Activated T-cell treated with anti-CD3 and anti-CD28 coated beads for 4 hours (primary cell): Measurements from ENCODE around the gene FCRL6.
A peak's percentile ranks its signal among the peaks of the same experiment; 100 is the strongest.

Experiments
- DNase-seq: peaks from one replicate; pipeline ENCODE4 v3.0.0-alpha.2; 2020

FCRL6 gene

DNA sequence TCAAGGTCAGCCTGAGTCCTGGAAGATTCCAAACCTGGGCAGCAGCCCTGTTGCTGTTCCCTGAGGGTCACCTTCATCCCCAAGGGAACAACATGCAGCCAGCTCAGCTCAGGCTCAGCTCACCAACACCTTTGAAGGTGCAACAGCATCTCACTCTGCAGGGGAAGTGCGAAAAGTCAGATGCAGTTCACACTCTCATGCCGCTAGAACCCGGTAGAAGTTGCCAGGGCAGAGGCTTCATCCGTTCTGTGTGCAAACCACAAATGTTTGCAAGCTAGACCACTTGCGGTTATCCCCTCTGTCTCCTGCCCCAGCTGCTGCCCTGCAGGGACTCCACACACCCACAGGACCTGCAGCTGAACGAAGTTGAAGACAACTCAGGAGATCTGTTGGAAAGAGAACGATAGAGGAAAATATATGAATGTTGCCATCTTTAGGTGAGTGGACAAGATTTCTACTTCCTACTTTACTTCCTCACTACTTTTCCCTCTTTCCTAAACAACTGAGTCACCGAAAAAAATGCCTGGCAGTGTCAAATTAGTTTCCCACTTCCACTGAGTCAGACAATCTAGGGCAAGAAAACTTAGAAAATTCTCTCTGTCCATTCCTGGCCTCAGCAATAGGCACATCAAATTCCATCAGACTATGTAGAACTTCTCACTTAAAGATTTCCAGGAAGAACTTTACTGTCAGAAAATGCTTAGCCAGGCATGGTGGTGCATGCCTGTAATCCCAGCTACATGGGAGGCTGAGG is 1.8 kb upstream of the FCRL6 start:
- DNase-seq: peak; percentile 5

DNA sequence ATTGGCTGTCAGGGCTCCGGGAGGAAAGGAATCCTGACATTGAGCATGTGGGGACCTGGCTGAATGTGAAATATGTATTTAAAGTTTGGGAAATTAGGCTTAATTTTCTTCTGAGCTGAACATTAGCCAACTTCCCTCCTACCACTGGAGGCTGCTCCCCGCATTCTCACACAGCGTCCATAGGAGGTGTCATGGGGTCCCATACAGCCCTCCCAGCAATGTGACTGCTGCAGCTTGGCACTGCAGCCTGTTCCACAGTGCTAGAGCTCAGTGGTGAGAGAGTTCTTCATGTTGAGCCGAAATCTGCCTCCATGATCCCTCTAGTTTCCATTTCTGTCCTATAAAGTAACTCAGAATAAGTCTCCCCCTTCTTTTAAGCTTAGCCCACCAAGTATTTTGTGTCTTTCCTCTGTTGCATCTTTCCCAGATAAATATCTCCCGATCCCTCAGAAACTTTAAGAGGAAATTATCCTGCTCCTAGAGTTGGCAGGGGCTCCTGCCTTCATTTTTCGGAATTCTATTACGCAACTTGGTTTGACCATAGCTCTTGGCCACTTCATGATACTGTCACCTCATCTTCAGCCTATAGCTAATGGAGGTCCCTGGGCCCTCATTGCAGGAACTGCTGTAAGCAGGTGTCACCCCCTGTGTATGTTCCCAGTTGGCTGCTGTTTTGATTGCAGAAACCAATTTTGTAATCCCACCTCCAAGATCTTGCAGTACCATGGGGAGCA is 2.0 kb downstream of the FCRL6 start:
- DNase-seq: no peak

GRCh38 chr1:159804924-159805323 is 2.8 kb downstream of the FCRL6 start:
- DNase-seq: no peak

DNA sequence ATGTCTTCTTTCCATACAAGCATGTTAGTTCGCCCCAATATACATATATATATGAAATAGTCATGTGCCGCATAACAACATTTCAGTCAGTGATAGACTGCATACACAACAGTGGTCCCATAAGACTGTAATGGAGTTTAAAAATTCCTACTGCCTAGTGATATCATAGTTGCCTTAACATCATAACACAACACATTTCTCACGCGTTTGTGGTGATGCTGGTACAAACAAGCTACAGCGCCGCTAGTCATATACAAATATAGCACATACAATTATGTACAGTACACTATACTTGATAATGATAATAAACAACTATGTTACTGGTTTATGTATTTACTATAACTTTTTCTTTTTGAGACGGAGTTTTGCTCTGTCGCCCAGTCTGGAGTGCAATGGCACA is 13.8 kb downstream of the FCRL6 start:
- no peak for DNase-seq

GRCh38 chr1:159817276-159818041 is 15.3 kb downstream of the FCRL6 start:
- DNase-seq: no peak

DNA sequence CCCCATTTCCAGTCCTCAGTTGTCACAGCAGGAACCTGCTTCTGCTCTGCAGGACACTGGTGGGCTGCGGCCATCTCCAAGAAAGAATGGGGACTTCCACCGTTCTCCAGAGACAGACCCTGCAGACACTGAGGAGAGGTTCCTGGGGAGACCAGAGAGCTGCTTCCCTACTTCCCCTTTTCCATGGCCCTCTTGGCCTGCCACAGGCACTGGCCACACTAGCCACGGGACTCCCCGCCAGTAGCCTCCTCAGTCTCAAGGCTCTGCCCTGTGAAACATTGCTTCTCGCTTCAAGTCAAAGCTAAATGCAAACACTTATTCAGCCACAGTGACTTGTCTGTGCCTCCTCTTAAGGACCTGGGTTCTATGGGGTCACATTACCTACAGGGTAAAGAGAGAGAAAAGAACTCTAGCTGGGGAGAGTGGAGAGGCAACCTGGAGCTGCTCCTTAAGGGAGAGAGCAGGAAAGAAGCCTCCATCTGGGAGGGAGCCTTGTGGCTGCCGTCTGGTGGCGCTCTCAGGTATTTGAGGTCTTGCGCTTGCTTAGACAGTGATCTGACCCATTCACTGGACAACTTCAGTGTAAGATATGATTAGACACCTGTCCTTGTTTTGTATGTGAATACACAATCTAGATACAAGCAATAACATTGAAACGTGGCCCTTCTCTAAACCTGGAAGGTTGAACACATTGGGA is 19.2 kb downstream of the FCRL6 start:
- no peak for DNase-seq

DNA sequence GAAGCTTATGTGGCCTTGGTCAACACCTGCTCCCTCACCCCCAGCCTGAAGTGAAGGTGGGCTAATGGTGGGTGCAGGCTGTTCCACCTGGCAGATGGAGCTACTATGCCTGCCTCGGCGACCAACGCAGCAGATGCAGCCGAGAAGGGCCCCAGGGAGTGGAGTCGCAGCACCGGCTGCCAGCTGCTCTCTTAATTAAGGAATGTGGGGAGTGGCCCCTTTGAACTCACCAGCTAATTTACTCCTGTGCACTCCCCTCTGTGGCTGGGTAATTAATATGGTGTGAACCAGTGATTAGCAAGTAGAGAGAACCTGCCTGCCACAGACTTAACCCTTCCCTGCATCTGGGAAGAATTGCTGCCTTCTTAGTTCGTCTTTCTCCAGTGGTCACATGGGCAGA is 21.2 kb downstream of the FCRL6 start:
- no peak for DNase-seq

DNA sequence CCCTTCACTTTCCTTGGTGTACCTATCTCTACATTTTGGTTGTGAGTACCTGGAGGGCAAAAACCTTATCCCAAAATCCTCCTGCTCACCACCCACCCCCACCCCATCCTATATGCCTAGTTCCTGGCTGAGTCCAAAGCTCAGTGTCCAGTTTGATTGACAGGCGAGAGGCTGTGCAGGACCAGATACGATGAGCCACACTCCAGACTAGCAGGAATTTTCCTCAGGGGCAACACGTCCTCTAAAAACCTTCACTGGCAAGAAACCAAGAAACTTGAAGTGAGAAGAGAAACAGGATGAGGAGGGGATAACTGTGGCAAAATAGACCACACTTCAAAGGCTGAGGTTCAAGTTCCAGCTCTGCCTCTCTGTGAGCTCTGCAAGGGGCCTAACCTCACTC is 23.4 kb downstream of the FCRL6 start:
- no peak for DNase-seq

DNA sequence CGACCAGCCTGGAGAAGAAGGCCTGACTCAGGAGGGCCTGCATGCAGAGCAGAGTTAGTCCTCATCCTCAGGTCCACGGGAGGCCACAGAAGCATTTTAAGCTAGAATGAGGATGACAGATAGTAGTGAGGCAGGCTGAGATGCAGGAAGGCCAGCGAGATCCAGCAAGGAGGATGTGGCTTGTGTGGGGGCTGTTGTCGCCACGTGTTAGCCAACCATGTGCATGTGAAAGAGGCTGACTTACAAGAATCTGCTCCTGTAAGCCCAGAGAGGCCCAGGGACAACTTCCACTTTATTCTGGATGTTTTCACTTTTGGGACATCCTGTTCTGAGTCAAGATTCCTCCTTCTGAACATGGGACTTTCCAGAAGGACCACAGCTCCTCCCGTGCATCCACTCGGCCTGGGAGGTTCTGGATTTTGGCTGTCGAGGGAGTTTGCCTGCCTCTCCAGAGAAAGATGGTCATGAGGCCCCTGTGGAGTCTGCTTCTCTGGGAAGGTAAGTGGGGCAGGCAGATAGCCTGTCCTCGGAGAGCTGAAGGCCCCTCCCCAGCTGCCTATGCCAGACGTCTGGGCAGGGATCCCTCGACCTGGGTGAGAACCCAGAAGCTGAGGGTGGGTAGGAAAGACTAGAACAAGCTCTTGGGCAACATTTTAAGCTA is 24.4 kb downstream of the FCRL6 start, which contains the start of gene SLAMF8:
TSS of gene SLAMF8 (plus strand) at position 433 of the 661 bp plus-strand sequence. CDS start at position 459, 26 bp downstream.
- peak; percentile 30 for DNase-seq

- DNase-seq: no peak
These were observed 24.9 kb downstream of the FCRL6 start for GRCh38 chr1:159827102-159827490.

DNA sequence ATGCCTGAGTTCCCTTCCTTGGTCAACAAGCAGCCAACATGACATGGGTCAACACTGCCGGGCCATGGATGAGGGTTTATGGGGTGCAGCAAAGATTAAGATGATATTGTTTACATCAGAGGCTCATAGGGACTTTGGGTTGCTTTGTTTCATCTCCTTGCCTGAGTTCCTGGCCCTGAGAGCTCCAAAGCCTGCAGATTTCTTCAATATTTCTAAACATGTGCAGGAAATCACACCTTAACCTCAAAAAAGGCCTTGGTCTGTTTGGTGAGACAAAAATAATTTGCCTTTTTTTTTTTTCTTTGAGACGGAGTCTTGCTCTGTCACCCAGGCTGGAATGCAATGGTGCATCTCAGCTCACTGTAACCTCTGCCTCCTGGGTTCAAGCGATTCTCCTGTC is 25.4 kb downstream of the FCRL6 start:
- no peak for DNase-seq

- DNase-seq: no peak
These were observed 26.0 kb downstream of the FCRL6 start for GRCh38 chr1:159828176-159828575.

- DNase-seq: no peak
These were observed 26.6 kb downstream of the FCRL6 start for GRCh38 chr1:159828581-159829272.

GRCh38 chr1:159829273-159829634 is 27.1 kb downstream of the FCRL6 start:
- DNase-seq: no peak

DNA sequence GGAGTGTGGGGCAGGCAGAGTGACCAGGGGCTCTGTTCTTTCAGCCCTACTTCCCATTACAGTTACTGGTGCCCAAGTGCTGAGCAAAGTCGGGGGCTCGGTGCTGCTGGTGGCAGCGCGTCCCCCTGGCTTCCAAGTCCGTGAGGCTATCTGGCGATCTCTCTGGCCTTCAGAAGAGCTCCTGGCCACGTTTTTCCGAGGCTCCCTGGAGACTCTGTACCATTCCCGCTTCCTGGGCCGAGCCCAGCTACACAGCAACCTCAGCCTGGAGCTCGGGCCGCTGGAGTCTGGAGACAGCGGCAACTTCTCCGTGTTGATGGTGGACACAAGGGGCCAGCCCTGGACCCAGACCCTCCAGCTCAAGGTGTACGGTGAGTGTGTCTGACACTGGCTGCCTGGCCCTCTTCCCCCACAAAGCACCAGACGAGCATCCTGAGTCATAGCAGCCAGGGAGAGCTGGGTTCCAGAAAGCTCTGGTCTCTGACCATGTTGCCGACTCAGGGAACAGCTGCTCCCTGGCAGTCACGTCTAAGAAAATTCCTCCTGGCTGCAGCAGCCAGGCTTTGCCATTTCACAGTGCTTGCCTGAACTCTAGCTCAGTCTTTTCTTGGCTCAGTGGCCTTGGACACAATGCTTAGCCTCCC is 27.8 kb downstream of the FCRL6 start:
- DNase-seq: no peak

DNA sequence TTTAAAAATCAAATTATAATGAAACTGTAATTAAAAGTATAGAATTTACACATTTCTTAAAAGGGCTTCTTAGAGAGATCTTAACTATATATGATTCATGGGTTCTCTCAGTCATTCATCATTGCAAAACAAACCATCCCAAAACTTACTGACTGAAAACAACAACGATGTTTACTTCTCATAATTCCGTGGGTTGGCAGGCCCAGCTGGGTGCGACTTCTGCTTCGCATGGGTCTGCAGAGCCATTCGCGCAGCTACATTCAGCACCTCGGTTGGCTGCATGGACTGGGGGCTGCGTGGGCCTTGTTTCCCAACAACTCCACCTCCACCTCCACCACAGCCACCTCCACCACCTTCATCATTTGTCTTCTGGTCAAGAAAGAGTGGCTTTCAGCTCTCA is 28.6 kb downstream of the FCRL6 start:
- no peak for DNase-seq

- no peak for DNase-seq
These were observed 29.4 kb downstream of the FCRL6 start for GRCh38 chr1:159831412-159832141.

- no peak for DNase-seq
These were observed 30.1 kb downstream of the FCRL6 start for GRCh38 chr1:159832309-159832708.

- no peak for DNase-seq
These were observed 33.2 kb downstream of the FCRL6 start for GRCh38 chr1:159835356-159835755.

GRCh38 chr1:159835862-159836525 is 33.8 kb downstream of the FCRL6 start:
- no peak for DNase-seq
